GM12878 (cell line): ENCODE results near the gene BSPRY. TPM values are rescaled to one million over a fixed set of nuclear protein-coding genes. Genes with fewer than 3 reads are reported as not detected.
A peak's percentile ranks its signal among the peaks of the same experiment; 100 is the strongest.

ENCODE experiments used
- BCL3 ChIP-seq: IDR thresholded peaks from 2 replicates; pipeline ENCODE4 v1.6.1; 2011; ENCODE audit warnings: borderline replicate concordance, low read depth, mild to moderate bottlenecking, moderate library complexity, low read length; ENCODE audit not compliant: insufficient read depth, poor library complexity, severe bottlenecking
- CBX5 ChIP-seq: sonication (generic); IDR thresholded peaks from 2 replicates; pipeline ENCODE4 v1.6.1; 2016; ENCODE audit warnings: low read depth, moderate library complexity, mild to moderate bottlenecking, inconsistent platforms
- CHD1 ChIP-seq: IDR thresholded peaks from 2 replicates; pipeline ENCODE4 v1.6.1; 2012; ENCODE audit warnings: low read depth, low read length, improper control_type of control experiment
- CREB1 ChIP-seq: IDR thresholded peaks from 2 replicates; pipeline ENCODE4 v1.6.1; 2012; ENCODE audit warnings: low read depth, mild to moderate bottlenecking, inconsistent platforms
- GATAD2B ChIP-seq: fragments of 450-650 bp; conservative IDR thresholded peaks from 2 replicates; pipeline ENCODE4 v1.6.1; 2017; ENCODE audit warnings: low read depth, mild to moderate bottlenecking, moderate library complexity
- IKZF1 ChIP-seq: fragments of 450-650 bp; conservative IDR thresholded peaks from 2 replicates; pipeline ENCODE4 v1.6.1; 2017; ENCODE audit warnings: antibody characterized with exemption, mild to moderate bottlenecking
- MLLT1 ChIP-seq: fragments of 450-650 bp; IDR thresholded peaks from 2 replicates; pipeline ENCODE4 v1.6.1; 2016; ENCODE audit warnings: mild to moderate bottlenecking
- NFXL1 ChIP-seq: fragments of 450-650 bp; IDR thresholded peaks from 2 replicates; pipeline ENCODE4 v1.6.1; 2017; ENCODE audit warnings: antibody characterized with exemption, mild to moderate bottlenecking, borderline replicate concordance
- NFYB ChIP-seq: IDR thresholded peaks from 2 replicates; pipeline ENCODE4 v1.6.1; 2011; ENCODE audit warnings: low read depth, mild to moderate bottlenecking, low read length, improper control_type of control experiment, moderate library complexity; ENCODE audit not compliant: insufficient read depth
- NR2C2 ChIP-seq: IDR thresholded peaks from 2 replicates; pipeline ENCODE4 v1.6.1; 2011; ENCODE audit warnings: borderline replicate concordance, low read depth; ENCODE audit not compliant: control insufficient read depth, insufficient read length
- POLR2AphosphoS2 ChIP-seq: IDR thresholded peaks from 2 replicates; pipeline ENCODE4 v1.6.1; 2011; ENCODE audit warnings: low read depth, mild to moderate bottlenecking, low read length, improper control_type of control experiment, moderate library complexity
- RELA ChIP-seq: fragments of 450-650 bp; IDR thresholded peaks from 2 replicates; pipeline ENCODE4 v1.8.0; 2014; ENCODE audit warnings: borderline replicate concordance; ENCODE audit not compliant: partially characterized antibody
- RFX5 ChIP-seq: IDR thresholded peaks from 2 replicates; pipeline ENCODE4 v1.6.1; 2011; ENCODE audit warnings: low read depth, low read length, improper control_type of control experiment
- SIX5 ChIP-seq: IDR thresholded peaks from 2 replicates; pipeline ENCODE4 v1.6.1; 2011; ENCODE audit warnings: mild to moderate bottlenecking, low read depth, low read length, moderate library complexity; ENCODE audit not compliant: severe bottlenecking
- SUPT20H ChIP-seq: IDR thresholded peaks from 2 replicates; pipeline ENCODE4 v1.6.1; 2011; ENCODE audit warnings: low read depth, mild to moderate bottlenecking, low read length, moderate library complexity, borderline replicate concordance; ENCODE audit not compliant: control insufficient read depth
- SUZ12 ChIP-seq: fragments of 200-600 bp; sonication (generic); IDR thresholded peaks from one replicate; pipeline ENCODE4 v1.6.1; 2018; ENCODE audit warnings: antibody characterized with exemption, mild to moderate bottlenecking; ENCODE audit not compliant: unreplicated experiment
- TBL1XR1 ChIP-seq: IDR thresholded peaks from 2 replicates; pipeline ENCODE4 v1.6.1; 2012; ENCODE audit warnings: low read depth, low read length, improper control_type of control experiment
- TCF3 ChIP-seq: IDR thresholded peaks from 2 replicates; pipeline ENCODE4 v1.6.1; 2012; ENCODE audit warnings: low read depth, mild to moderate bottlenecking, low read length, borderline replicate concordance; ENCODE audit not compliant: insufficient read depth
- USF1 ChIP-seq: IDR thresholded peaks from 2 replicates; pipeline ENCODE4 v1.6.1; 2011; ENCODE audit warnings: borderline replicate concordance, low read depth, mild to moderate bottlenecking, moderate library complexity, mixed read lengths, low read length; ENCODE audit not compliant: insufficient read depth; ENCODE audit errors: extremely low read length
- ZNF592 ChIP-seq: fragments of 450-650 bp; IDR thresholded peaks from 2 replicates; pipeline ENCODE4 v1.6.1; 2017; ENCODE audit warnings: mild to moderate bottlenecking, moderate library complexity
- ZSCAN29 ChIP-seq: fragments of 450-650 bp; IDR thresholded peaks from 2 replicates; pipeline ENCODE4 v1.6.1; 2017; ENCODE audit warnings: mild to moderate bottlenecking, moderate library complexity
- polyA plus RNA-seq, 11 experiments: library from polyadenylated mRNA; depleted of rRNA in 4 of 11; unstranded in 6 of 11; stranded (reverse) in 5 of 11; fragments of >200 nt; fragmentation: Nextera tagmentation in 4 of 11; fragmentation: Illumina TruSeq in 1 of 11; extraction: Ambion mirVana in 4 of 11; extraction: Trizol in 1 of 11; gene quantifications; 1 replicate in 1 of 11; 2 replicates in 10 of 11; pipeline versions ENCODE4 v1.2.1 to v1.2.3, GENCODE V29; 2011 to 2016; ENCODE audit warnings: inconsistent platforms in 2 of 11, missing spikeins in 2 of 11, low read depth in 1 of 11
- total RNA-seq, 4 experiments: library from RNA; depleted of rRNA in 3 of 4; stranded (reverse); fragments of >200 nt in 3 of 4; fragmentation: Illumina TruSeq in 1 of 4; extraction: Trizol in 1 of 4; gene quantifications; 2 replicates each; pipeline versions ENCODE4 v1.2.1 to v1.2.3, GENCODE V29; 2013 to 2021

Gene BSPRY
- total and polyA plus RNA-seq, 10 of the 15 experiments (the other 5 are each of a cell fraction or from before 2014, with no cell fraction given), result 0.45 to 6.3 (median 4.1) TPM

- TF ChIP-seq MLLT1 (peak; percentile 82), NFXL1 (no peak), RFX5 (no peak), TCF3 (no peak), POLR2AphosphoS2 (no peak), ZNF592 (no peak), CREB1 (peak; percentile 53; the same call in 1 of the 2 replicates), NR2C2 (no peak), TBL1XR1 (no peak), RELA (no peak), BCL3 (peak; percentile 53), SUZ12 (no peak), ZSCAN29 (no peak), USF1 (no peak), CBX5 (no peak), SIX5 (no peak), GATAD2B (peak; percentile 73), IKZF1 (peak; percentile 94), CHD1 (no peak), NFYB (no peak), SUPT20H (no peak)
Measured at GRCh38 chr9:113380869-113381378, 31.6 kb downstream of the BSPRY start (continued).
